Kidney (tissue), 14 donors: Measurements from ENCODE around the gene TRAF3IP1. TPM values are rescaled to one million over a fixed set of nuclear protein-coding genes. Genes with fewer than 3 reads are reported as not detected.

ENCODE experiments used
- DNase-seq, 5 donors: peaks; one replicate each; pipeline ENCODE4 v3.0.0-alpha.2; 2013 to 2020
- FAIRE-seq: peaks from 2 replicates; lab custom pipeline; 2012; peaks lifted over from hg19 to GRCh38; lab: Jason Lieb, UNC
- H3K27ac ChIP-seq, 2 donors: one replicate each; pipeline ENCODE4 v1.7.0; 2013; ENCODE audit warnings: low read depth in 2 of 2, low read length in 2 of 2, inconsistent platforms in 1 of 2
- H3K27me3 ChIP-seq: one replicate; pipeline ENCODE4 v1.7.1; 2013; ENCODE audit warnings: low read length, inconsistent platforms; ENCODE audit not compliant: control insufficient read depth, insufficient read depth
- H3K36me3 ChIP-seq, 3 donors: one replicate each; pipeline versions ENCODE4 v1.7.0 to v1.7.1; 2013; ENCODE audit warnings: low read length in 3 of 3, control low read depth in 1 of 3, inconsistent platforms in 1 of 3; ENCODE audit not compliant: insufficient read depth in 3 of 3, control insufficient read depth in 2 of 3
- H3K4me1 ChIP-seq, 3 donors: one replicate each; pipeline versions ENCODE4 v1.7.0 to v1.7.1; 2013; ENCODE audit warnings: low read length in 3 of 3, inconsistent platforms in 1 of 3, low read depth in 1 of 3; ENCODE audit not compliant: control insufficient read depth in 2 of 3, insufficient read depth in 2 of 3
- H3K4me3 ChIP-seq, 3 donors: one replicate each; pipeline versions ENCODE4 v1.7.0 to v1.8.1; 2013; ENCODE audit warnings: low read length in 3 of 3, control low read depth in 1 of 3, inconsistent platforms in 1 of 3
- H3K9ac ChIP-seq, 3 donors: one replicate each; pipeline versions ENCODE4 v1.7.0 to v1.7.1; 2013; ENCODE audit warnings: low read length in 3 of 3, control low read depth in 1 of 3, inconsistent platforms in 1 of 3
- H3K9me3 ChIP-seq, 3 donors: one replicate each; pipeline versions ENCODE4 v1.7.0 to v1.7.1; 2013; ENCODE audit warnings: low read length in 3 of 3, control low read depth in 1 of 3, inconsistent platforms in 1 of 3; ENCODE audit not compliant: control insufficient read depth in 2 of 3, insufficient read depth in 1 of 3
- intact Hi-C: fragments of 100-400 bp; cut with DNase I; formaldehyde crosslinking; loops from one replicate; pipeline ENCODE4 v1.11.1; 2022
- polyA plus RNA-seq: library from polyadenylated mRNA; stranded (reverse); fragments of 350-450 nt; fragmentation: Illumina TruSeq; extraction: RNeasy Lipid Tissue Mini Kit (QIAGEN cat#74804); gene quantifications from one replicate; pipeline ENCODE4 v1.2.3, GENCODE V29; 2014; ENCODE audit warnings: low read depth, low replicate concordance; ENCODE audit not compliant: insufficient read depth
- total RNA-seq: library from RNA; stranded (reverse); fragmentation: NEBNext Ultra II Directional; extraction: Animal tissue kit (Norgen Biotek cat#: 25700); gene quantifications from one replicate; pipeline ENCODE4 v1.2.1, GENCODE V29; 2021
- TF ChIP-seq, protein P1 (sequence below): IDR thresholded peaks from 3 replicates; pipeline ENCODE4 v1.5.1; 2012; ENCODE audit warnings: mild to moderate bottlenecking, moderate library complexity, borderline replicate concordance; ENCODE audit not compliant: insufficient read depth; ENCODE audit errors: extremely low read depth
- donor health status: control.
- donor health status: control.
- donor health status: control.
- donor health status: control.
- donor health status: control.
- donor health status: DM: yes; HTN: yes; CAD: no.
- donor health status: Normal renal cell carcinoma (clear cell type).

Gene TRAF3IP1
- total and polyA plus RNA-seq, 2 donors from 2014 or later, result 6.4 to 24.2 TPM

GRCh38 chr2:238425505-238425978 lies 105.2 kb downstream of the TRAF3IP1 start:
- no peaks in the 10 kb centered on the region for H3K27me3 ChIP-seq
- H3K36me3 ChIP-seq, result peaks cover 0 to 2% (median 0%) of the 10 kb centered on the region in 3 donors
- peaks cover 0 to 2% (median 2%) of the 10 kb centered on the region in 3 donors for H3K9me3 ChIP-seq
- H3K9ac ChIP-seq, result no peak overlapping the region
- H3K4me3 ChIP-seq, result no peak overlapping the region
- H3K27ac ChIP-seq, result no peak overlapping the region
- intact Hi-C loops, result no loop called here
- DNase-seq (no peak), FAIRE-seq (no peak)
- TF ChIP-seq, protein P1, sequence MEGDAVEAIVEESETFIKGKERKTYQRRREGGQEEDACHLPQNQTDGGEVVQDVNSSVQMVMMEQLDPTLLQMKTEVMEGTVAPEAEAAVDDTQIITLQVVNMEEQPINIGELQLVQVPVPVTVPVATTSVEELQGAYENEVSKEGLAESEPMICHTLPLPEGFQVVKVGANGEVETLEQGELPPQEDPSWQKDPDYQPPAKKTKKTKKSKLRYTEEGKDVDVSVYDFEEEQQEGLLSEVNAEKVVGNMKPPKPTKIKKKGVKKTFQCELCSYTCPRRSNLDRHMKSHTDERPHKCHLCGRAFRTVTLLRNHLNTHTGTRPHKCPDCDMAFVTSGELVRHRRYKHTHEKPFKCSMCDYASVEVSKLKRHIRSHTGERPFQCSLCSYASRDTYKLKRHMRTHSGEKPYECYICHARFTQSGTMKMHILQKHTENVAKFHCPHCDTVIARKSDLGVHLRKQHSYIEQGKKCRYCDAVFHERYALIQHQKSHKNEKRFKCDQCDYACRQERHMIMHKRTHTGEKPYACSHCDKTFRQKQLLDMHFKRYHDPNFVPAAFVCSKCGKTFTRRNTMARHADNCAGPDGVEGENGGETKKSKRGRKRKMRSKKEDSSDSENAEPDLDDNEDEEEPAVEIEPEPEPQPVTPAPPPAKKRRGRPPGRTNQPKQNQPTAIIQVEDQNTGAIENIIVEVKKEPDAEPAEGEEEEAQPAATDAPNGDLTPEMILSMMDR, result no peak
- peaks cover 3 to 15% (median 6%) of the 10 kb centered on the region in 3 donors for H3K4me1 ChIP-seq

DNA sequence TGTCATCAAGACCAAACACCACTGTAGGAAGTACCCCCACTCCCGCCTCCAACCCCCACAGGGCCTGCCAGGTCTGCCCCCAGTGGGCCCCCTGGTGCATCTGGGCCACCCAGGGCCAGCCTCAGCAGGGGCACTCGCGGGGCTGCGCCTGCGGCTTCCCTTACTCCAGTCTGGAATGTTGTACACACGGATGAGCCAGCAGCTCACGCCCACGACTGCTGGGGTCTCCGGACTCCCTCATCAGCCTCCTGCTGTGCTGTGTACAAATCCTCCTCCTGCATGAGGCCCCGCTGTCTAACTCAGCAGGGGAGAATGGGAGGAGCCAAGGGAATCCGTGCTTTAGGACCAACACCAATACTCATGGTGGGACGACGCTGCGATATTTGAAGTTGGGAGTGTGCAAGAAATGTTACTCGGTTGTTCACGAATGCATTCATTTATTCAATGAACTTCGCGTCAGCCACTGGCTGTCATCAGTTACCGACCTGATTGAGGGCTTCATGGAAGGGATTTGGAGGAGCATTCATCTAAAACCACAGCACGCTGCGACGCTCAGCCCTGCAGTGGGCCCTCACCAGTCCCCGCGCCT lies 105.8 kb downstream of the TRAF3IP1 start:
- intact Hi-C loops, result no loop called here
- Histone ChIP-seq H3K4me1 (peaks cover 0 to 15% (median 6%) of the 10 kb centered on the region in 3 donors), H3K27me3 (no peaks in the 10 kb centered on the region), H3K4me3 (peak overlapping the region; percentile 86 to 93 (median 90)), H3K27ac (peak overlapping the region; percentile 82 to 92), H3K9me3 (peaks cover 0 to 4% (median 2%) of the 10 kb centered on the region in 3 donors), H3K36me3 (peaks cover 0 to 2% (median 0%) of the 10 kb centered on the region in 3 donors), H3K9ac (peak overlapping the region; percentile 2 to 88 (median 76))
- TF ChIP-seq, protein P1, result no peak
- DNase-seq, result peak; percentile 43 to 74 (median 72)
- no peak for FAIRE-seq

GRCh38 chr2:238426568-238427434 lies 106.5 kb downstream of the TRAF3IP1 start, which contains the start of gene ASB1:
ASB1 (plus strand) TSS chr2:238426927; CDS start chr2:238427071, 144 bp downstream.
- peak within 1 kb of the TSS; percentile 77 to 88 (median 80) for H3K9ac ChIP-seq
- H3K36me3 ChIP-seq, result peaks cover 0 to 2% (median 0%) of the 10 kb centered on the region in 3 donors
- H3K4me1 ChIP-seq, result peaks cover 0 to 15% (median 6%) of the 10 kb centered on the region in 3 donors
- TF ChIP-seq, protein P1, result no peak
- no peak for FAIRE-seq
- H3K27ac ChIP-seq, result peak within 1 kb of the TSS; percentile 82 to 92
- peaks cover 0 to 4% (median 2%) of the 10 kb centered on the region in 3 donors for H3K9me3 ChIP-seq
- peak within 1 kb of the TSS; percentile 86 to 93 (median 90) for H3K4me3 ChIP-seq
- intact Hi-C loops, result no loop called here
- H3K27me3 ChIP-seq, result no peaks in the 10 kb centered on the region
- peak; percentile 87 to 94 (median 91) for DNase-seq
